DND-41 (cell line): ENCODE data around the gene WNT6.

ENCODE experiments used
- CTCF ChIP-seq: IDR thresholded peaks from 2 replicates; pipeline ENCODE4 v1.5.1; 2012; ENCODE audit warnings: borderline replicate concordance, low read length, moderate library complexity, mild to moderate bottlenecking; ENCODE audit not compliant: poor library complexity, severe bottlenecking; ENCODE audit errors: extremely low read depth
- EZH2 ChIP-seq: IDR thresholded peaks from 3 replicates; pipeline ENCODE4 v1.6.1; 2012; ENCODE audit warnings: borderline replicate concordance, low read depth, mild to moderate bottlenecking, moderate library complexity, low read length, inconsistent platforms; ENCODE audit not compliant: severe bottlenecking

- TF ChIP-seq CTCF (peak; percentile 80), EZH2 (no peak)
These were observed 6.5 kb upstream of the WNT6 start for GRCh38 chr2:218852911-218853667.
